GM12891 (cell line): ENCODE data around the gene HTR3B.

Source experiments
- POLR2A ChIP-seq: IDR thresholded peaks from 2 replicates; pipeline ENCODE4 v1.6.1; 2011; ENCODE audit warnings: low read depth, low read length, control low read depth
- POU2F2 ChIP-seq: IDR thresholded peaks from 2 replicates; pipeline ENCODE4 v1.6.1; 2011; ENCODE audit warnings: low read depth, mild to moderate bottlenecking, control low read depth, low read length, moderate library complexity
- TAF1 ChIP-seq: IDR thresholded peaks from 2 replicates; pipeline ENCODE4 v1.6.1; 2011; ENCODE audit warnings: low read depth, low read length, control low read depth

DNA sequence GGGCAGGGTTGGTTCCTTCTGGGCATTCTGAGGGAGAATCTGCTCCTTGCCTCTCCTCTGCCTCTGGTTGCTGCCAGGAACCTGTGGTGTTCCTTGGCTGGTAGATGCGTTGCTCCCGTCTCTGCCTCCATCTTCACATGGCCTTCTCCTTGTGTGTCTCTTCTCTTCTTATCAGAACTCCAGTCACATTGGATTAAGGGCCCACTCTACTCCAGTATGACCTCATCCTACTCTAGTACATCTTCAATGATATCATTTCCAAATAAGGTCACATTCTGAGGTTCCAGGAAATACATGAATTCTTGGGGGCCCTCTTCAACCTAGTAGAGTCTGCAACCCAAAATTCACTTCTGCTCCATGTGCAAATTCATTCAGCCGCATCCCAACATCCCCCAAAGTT is 33.3 kb downstream of the HTR3B start:
- no peak for TF ChIP-seq POU2F2
- no peak for TF ChIP-seq TAF1
- TF ChIP-seq POLR2A: no peak
